Right lobe of liver (tissue), 6 donors: ENCODE measurements around the gene COQ9. TPM values are rescaled to one million over a fixed set of nuclear protein-coding genes. Genes with fewer than 3 reads are reported as not detected.

Experiments
- ATAC-seq, 4 donors: fragments of 200-7000 bp; cut with Tn5 transposase; one replicate each; pipeline ENCODE4 v1.9.1; 2020; ENCODE audit warnings: mild to moderate bottlenecking in 4 of 4, moderate library complexity in 4 of 4
- DNase-seq, 3 donors: peaks; one replicate each; pipeline ENCODE4 v3.0.0-alpha.2; 2020
- H3K27ac ChIP-seq, 3 donors: fragments of 200-600 bp; one replicate each; pipeline ENCODE4 v1.8.0; 2022
- H3K27me3 ChIP-seq, 2 donors: fragments of 200-600 bp; one replicate each; pipeline ENCODE4 v1.8.0; 2022
- H3K36me3 ChIP-seq, 4 donors: fragments of 200-600 bp; sonication (generic) in 1 of 4; one replicate each; pipeline versions ENCODE4 v1.5.1 to v1.8.0; 2017 to 2022; ENCODE audit warnings: control low read depth in 1 of 4
- H3K4me1 ChIP-seq, 4 donors: fragments of 200-600 bp; sonication (generic) in 1 of 4; one replicate each; pipeline versions ENCODE4 v1.5.1 to v1.8.0; 2017 to 2022; ENCODE audit warnings: control low read depth in 1 of 4
- H3K4me3 ChIP-seq, 3 donors: fragments of 200-600 bp; one replicate each; pipeline ENCODE4 v1.8.0; 2022
- H3K9me3 ChIP-seq, 4 donors: fragments of 200-600 bp; sonication (generic) in 1 of 4; one replicate each; pipeline versions ENCODE4 v1.5.1 to v1.8.0; 2017 to 2022; ENCODE audit warnings: control low read depth in 1 of 4
- POLR2A ChIP-seq: fragments of 450-650 bp; IDR thresholded peaks from one replicate; pipeline ENCODE4 v1.6.1; 2017; ENCODE audit warnings: antibody characterized with exemption, mild to moderate bottlenecking
- WGBS: methylation state at CpG from one replicate; pipeline ENCODE4 v1.1.6; 2018; ENCODE audit warnings: low coverage, low lambda C conversion rate; ENCODE audit not compliant: insufficient coverage; ENCODE audit errors: missing lambda C conversion rate; 5-methylcytosine and 5-hydroxymethylcytosine counted together
- intact Hi-C, 2 donors: fragments of 100-400 bp; cut with DNase I; formaldehyde crosslinking; loops; one replicate each; pipeline versions ENCODE4 v1.11.2 to v1.14.1; 2022
- total RNA-seq, 6 experiments: library from RNA; depleted of rRNA in 2 of 6; stranded (reverse); fragments of >200 nt in 2 of 6; fragmentation: NEBNext Ultra II Directional in 3 of 6; extraction: Animal tissue kit (Norgen Biotek cat#: 25700) in 3 of 6; gene quantifications; one replicate each; pipeline versions ENCODE4 v1.1.0 to v1.2.4, GENCODE V29; 2016 to 2023
- TF ChIP-seq, protein P1 (sequence below), 4 donors: fragments of 200-600 bp in 3 of 4; fragments of 450-650 bp in 1 of 4; IDR thresholded peaks; one replicate each; pipeline versions ENCODE4 v1.5.1 to v1.8.0; 2016 to 2022; ENCODE audit warnings: antibody characterized with exemption in 4 of 4, mild to moderate bottlenecking in 2 of 4
- donor health status: DM: no; HTN: yes; CAD: no.
- donor health status: DM: no; HTN: no; CAD: no.
- donor health status: DM: no; HTN: no; CAD: no.
- donor health status: DM: no; HTN: yes; CAD: no.
- donor health status: DM: no; HTN: yes; CAD: no.

COQ9 gene
- total RNA-seq, 6 experiments from 2014 or later: 43.2 to 81.4 (median 55.3) TPM

DNA sequence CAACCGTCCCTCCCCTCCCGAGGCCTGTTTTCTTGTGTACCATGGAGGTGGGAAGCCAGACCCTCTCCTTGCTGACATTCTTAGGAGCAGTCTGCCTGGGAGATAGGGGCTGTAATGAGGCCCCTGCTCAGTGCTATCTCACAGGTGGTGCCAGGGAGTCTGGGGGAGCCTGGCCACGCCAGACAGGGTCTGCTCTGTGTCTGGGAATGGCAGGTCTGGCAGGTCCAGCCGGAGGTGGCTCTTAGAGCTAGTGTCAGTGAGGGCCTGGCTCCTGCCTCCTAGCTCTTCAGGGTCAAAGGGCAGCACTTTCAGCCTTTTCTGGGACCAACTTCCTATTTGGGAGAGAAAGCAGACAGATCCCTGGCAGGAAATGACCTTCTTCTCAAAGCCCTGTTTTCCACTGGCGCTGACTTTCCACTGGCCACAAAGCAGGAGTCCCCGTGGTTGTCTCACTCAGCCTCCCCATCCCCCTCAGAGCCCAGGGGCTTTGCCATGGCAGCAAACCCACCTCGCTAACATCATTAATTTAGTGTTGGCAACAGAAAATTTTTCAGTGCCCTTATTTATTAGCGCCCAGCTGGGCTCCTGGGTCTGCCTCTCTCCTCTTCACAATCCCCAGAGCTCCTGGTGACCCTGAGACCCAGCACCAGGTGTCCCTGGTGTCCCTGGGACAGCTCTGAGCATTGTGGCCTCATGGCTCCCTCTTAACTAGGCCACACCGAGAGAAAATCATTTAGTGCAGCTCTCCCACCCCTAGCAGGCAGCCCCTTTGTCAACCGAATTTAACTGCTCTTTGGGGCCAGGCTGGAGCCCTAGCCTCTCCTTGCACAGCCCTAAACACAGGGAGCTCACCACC lies 63.0 kb downstream of the COQ9 start:
- H3K4me1 ChIP-seq: peaks cover 0 to 5% (median 0%) of the 10 kb centered on the region in 4 donors
- H3K9me3 ChIP-seq: no peaks in the 10 kb centered on the region
- no peaks in the 10 kb centered on the region for H3K27me3 ChIP-seq
- 51% methylated on average over 4 of the region's 10 CpGs for WGBS
- DNase-seq (peak in 1 of 3 donors; percentile 53), ATAC-seq (peak in 3 of 4 donors; percentile 33 to 52 (median 40))
- no peaks in the 10 kb centered on the region for H3K36me3 ChIP-seq
- intact Hi-C loops: loop anchor here (10.0 kb wide), 5 partner anchors 45 to 205 kb away; partner anchors contain the start of gene POLR2C (in 1 of the 2)
- TF ChIP-seq, protein P1, sequence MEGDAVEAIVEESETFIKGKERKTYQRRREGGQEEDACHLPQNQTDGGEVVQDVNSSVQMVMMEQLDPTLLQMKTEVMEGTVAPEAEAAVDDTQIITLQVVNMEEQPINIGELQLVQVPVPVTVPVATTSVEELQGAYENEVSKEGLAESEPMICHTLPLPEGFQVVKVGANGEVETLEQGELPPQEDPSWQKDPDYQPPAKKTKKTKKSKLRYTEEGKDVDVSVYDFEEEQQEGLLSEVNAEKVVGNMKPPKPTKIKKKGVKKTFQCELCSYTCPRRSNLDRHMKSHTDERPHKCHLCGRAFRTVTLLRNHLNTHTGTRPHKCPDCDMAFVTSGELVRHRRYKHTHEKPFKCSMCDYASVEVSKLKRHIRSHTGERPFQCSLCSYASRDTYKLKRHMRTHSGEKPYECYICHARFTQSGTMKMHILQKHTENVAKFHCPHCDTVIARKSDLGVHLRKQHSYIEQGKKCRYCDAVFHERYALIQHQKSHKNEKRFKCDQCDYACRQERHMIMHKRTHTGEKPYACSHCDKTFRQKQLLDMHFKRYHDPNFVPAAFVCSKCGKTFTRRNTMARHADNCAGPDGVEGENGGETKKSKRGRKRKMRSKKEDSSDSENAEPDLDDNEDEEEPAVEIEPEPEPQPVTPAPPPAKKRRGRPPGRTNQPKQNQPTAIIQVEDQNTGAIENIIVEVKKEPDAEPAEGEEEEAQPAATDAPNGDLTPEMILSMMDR (IDR thresholded peaks at IDR 0.05): no peak
- no peak for TF ChIP-seq POLR2A
- H3K4me3 ChIP-seq: no peak overlapping the region
- no peak overlapping the region for H3K27ac ChIP-seq

Other genes starting within 250 kb of the COQ9 start
- 10 to 100 TPM; 19.3 to 26.8 (median 22.0) TPM for gene ARL2BP, start 202.2 kb upstream of the COQ9 start, total RNA-seq
- 1 to 10 TPM; 2.1 to 7.4 (median 3.8) TPM for gene PLLP, start 162.8 kb upstream of the COQ9 start, total RNA-seq
- gene CCL22, start 88.7 kb upstream of the COQ9 start, total RNA-seq: under 1 TPM in 2 of 6 experiments, not detected in 4; 0.12 to 0.16 TPM
- 10 to 100 TPM in 3 of 6 experiments, 1 to 10 TPM in 3; 3.3 to 20.5 (median 9.8) TPM for gene CX3CL1, start 75.0 kb upstream of the COQ9 start, total RNA-seq
- gene CCL17, start 42.7 kb upstream of the COQ9 start, total RNA-seq: not detected
- gene CIAPIN1, start 94 bp upstream of the COQ9 start, total RNA-seq: 10 to 100 TPM; 23.3 to 27.4 (median 23.9) TPM
- gene POLR2C, start 15.2 kb downstream of the COQ9 start, total RNA-seq: 10 to 100 TPM; 27.7 to 70.2 (median 35.4) TPM
- 10 to 100 TPM; 20.0 to 62.1 (median 36.7) TPM for gene DOK4, start 39.0 kb downstream of the COQ9 start, total RNA-seq
- 1 to 10 TPM in 5 of 6 experiments, under 1 TPM in 1; 0.97 to 1.9 (median 1.2) TPM for gene CCDC102A, start 89.1 kb downstream of the COQ9 start, total RNA-seq
- gene ADGRG5, start 95.2 kb downstream of the COQ9 start, total RNA-seq: under 1 TPM in 4 of 6 experiments, not detected in 2; 0.09 to 0.54 (median 0.18) TPM
- gene ADGRG1, start 181.2 kb downstream of the COQ9 start, total RNA-seq: 1 to 10 TPM; 1.8 to 4.2 (median 3.4) TPM
- gene ADGRG3, start 220.8 kb downstream of the COQ9 start, total RNA-seq: 1 to 10 TPM in 1 of 6 experiments, under 1 TPM in 5; 0.37 to 1.6 (median 0.83) TPM
- gene DRC7, start 247.3 kb downstream of the COQ9 start, total RNA-seq: under 1 TPM; 0.06 to 0.37 (median 0.19) TPM